Neural crest cell (in vitro differentiated cells): ENCODE data around the gene NPAS2. TPM values are rescaled to one million over a fixed set of nuclear protein-coding genes. Genes with fewer than 3 reads are reported as not detected.

Source experiments
- DNase-seq: peaks from one replicate; pipeline ENCODE4 v3.0.0; 2021; ENCODE audit warnings: low read depth, mixed read lengths, low spot score
- H3K27ac Mint-ChIP-seq: one replicate; pipeline ENCODE4 v1.8.0; 2021; ENCODE audit warnings: mild to moderate bottlenecking, mixed read lengths; ENCODE audit not compliant: unreplicated experiment
- H3K27me3 Mint-ChIP-seq: 2 replicates; pipeline ENCODE4 v1.8.0; 2021; ENCODE audit warnings: low read depth, mild to moderate bottlenecking, mixed read lengths
- H3K36me3 Mint-ChIP-seq: 2 replicates; pipeline ENCODE4 v1.8.0; 2021; ENCODE audit warnings: low read depth, mild to moderate bottlenecking, mixed read lengths
- H3K4me1 Mint-ChIP-seq: 2 replicates; pipeline ENCODE4 v1.8.0; 2021; ENCODE audit warnings: mixed read lengths
- H3K4me3 Mint-ChIP-seq: one replicate; pipeline ENCODE4 v1.8.0; 2021; ENCODE audit warnings: mild to moderate bottlenecking, mixed read lengths
- H3K9me3 Mint-ChIP-seq: 2 replicates; pipeline ENCODE4 v1.8.0; 2021; ENCODE audit warnings: mixed read lengths
- CTCF ChIP-seq: fragments of 200-600 bp; sonication (generic); conservative IDR thresholded peaks from 2 replicates; pipeline ENCODE4 v1.5.0; 2021; ENCODE audit warnings: antibody characterized with exemption, mild to moderate bottlenecking
- total RNA-seq: library from RNA; stranded (reverse); gene quantifications from 2 replicates; pipeline ENCODE4 v1.2.1, GENCODE V29; 2021

Gene NPAS2
- total RNA-seq, 1 donor from 2014 or later, result 2.6 TPM

GRCh38 chr2:100877555-100877954 lies 57.6 kb downstream of the NPAS2 start:
- Mint-ChIP-seq H3K36me3 (no peaks in the 10 kb centered on the region), H3K4me3 (no peak overlapping the region), H3K27ac (no peak overlapping the region), H3K9me3 (no peaks in the 10 kb centered on the region), H3K4me1 (peaks cover 19% of the 10 kb centered on the region), H3K27me3 (no peaks in the 10 kb centered on the region)
- no peak for DNase-seq
- no peak for TF ChIP-seq CTCF

GRCh38 chr2:100878000-100878791 lies 58.3 kb downstream of the NPAS2 start:
- Mint-ChIP-seq H3K4me1 (peaks cover 19% of the 10 kb centered on the region), H3K36me3 (no peaks in the 10 kb centered on the region), H3K9me3 (no peaks in the 10 kb centered on the region), H3K27me3 (no peaks in the 10 kb centered on the region), H3K4me3 (no peak overlapping the region), H3K27ac (no peak overlapping the region)
- TF ChIP-seq CTCF, result no peak
- no peak for DNase-seq

- Mint-ChIP-seq H3K4me3 (no peak overlapping the region), H3K27ac (no peak overlapping the region), H3K36me3 (no peaks in the 10 kb centered on the region)
These were observed 59.4 kb downstream of the NPAS2 start for GRCh38 chr2:100879296-100879695.

GRCh38 chr2:100880036-100880435 lies 60.1 kb downstream of the NPAS2 start:
- H3K9me3 Mint-ChIP-seq, result no peaks in the 10 kb centered on the region
- TF ChIP-seq CTCF, result no peak
- no peak for DNase-seq
- H3K27ac Mint-ChIP-seq, result no peak overlapping the region
- H3K36me3 Mint-ChIP-seq, result no peaks in the 10 kb centered on the region
- no peaks in the 10 kb centered on the region for H3K27me3 Mint-ChIP-seq
- H3K4me3 Mint-ChIP-seq, result no peak overlapping the region
- H3K4me1 Mint-ChIP-seq, result peaks cover 19% of the 10 kb centered on the region

More at GRCh38 chr2:100879296-100879695, 59.4 kb downstream of the NPAS2 start:
- H3K9me3 Mint-ChIP-seq, result no peaks in the 10 kb centered on the region
- TF ChIP-seq CTCF, result no peak
- H3K27me3 Mint-ChIP-seq, result no peaks in the 10 kb centered on the region
- no peak for DNase-seq
- H3K4me1 Mint-ChIP-seq, result peaks cover 19% of the 10 kb centered on the region

- Mint-ChIP-seq H3K4me3 (no peak overlapping the region), H3K36me3 (no peaks in the 10 kb centered on the region), H3K9me3 (no peaks in the 10 kb centered on the region), H3K27ac (no peak overlapping the region), H3K4me1 (peaks cover 15% of the 10 kb centered on the region), H3K27me3 (no peaks in the 10 kb centered on the region)
- TF ChIP-seq CTCF, result no peak
- no peak for DNase-seq
These were observed 60.8 kb downstream of the NPAS2 start for GRCh38 chr2:100880730-100881129.
